Stimulated activated naive CD8-positive, alpha-beta T cell treated with anti-CD3 and anti-CD28 coated beads, Interleukin-15, amount 100 ng/mL, for 72 hours (primary cell): ENCODE data around the gene CCDC91.
"Not testable (repeated sequence)": the region's sequence is repeated elsewhere in the genome, so short reads cannot be mapped to it uniquely, and the experiment has no call there.

Experiments
- ATAC-seq: fragments of 150-1000 bp; cut with Tn5 transposase; 2 replicates; pipeline ENCODE4 v1.10.0; 2021; ENCODE audit warnings: mild to moderate bottlenecking, moderate library complexity
- DNase-seq, 2 donors: peaks; one replicate each; pipeline ENCODE4 v3.0.0; 2021 to 2022
- H3K27ac Mint-ChIP-seq, 2 donors: one replicate each; pipeline ENCODE4 v1.8.0; 2022; ENCODE audit warnings: mild to moderate bottlenecking in 2 of 2, mixed read lengths in 2 of 2, moderate library complexity in 2 of 2
- H3K27me3 Mint-ChIP-seq: one replicate; pipeline ENCODE4 v1.8.0; 2022; ENCODE audit warnings: mixed read lengths
- H3K4me1 Mint-ChIP-seq: one replicate; pipeline ENCODE4 v1.8.0; 2022; ENCODE audit warnings: mild to moderate bottlenecking, mixed read lengths
- H3K4me3 Mint-ChIP-seq, 2 donors: one replicate each; pipeline ENCODE4 v1.8.0; 2022; ENCODE audit warnings: mild to moderate bottlenecking in 2 of 2, mixed read lengths in 2 of 2, moderate library complexity in 1 of 2
- H3K9me3 Mint-ChIP-seq, 2 donors: one replicate each; pipeline ENCODE4 v1.8.0; 2022; ENCODE audit warnings: mixed read lengths in 2 of 2

The CCDC91 gene

GRCh38 chr12:28235985-28236384, 45.7 kb downstream of the CCDC91 start:
- Mint-ChIP-seq H3K4me1 (peaks cover 35% of the 10 kb centered on the region), H3K4me3 (no peak overlapping the region), H3K9me3 (no peaks in the 10 kb centered on the region), H3K27me3 (no peaks in the 10 kb centered on the region), H3K27ac (no peak overlapping the region)
- ATAC-seq (no peak), DNase-seq (no peak)

GRCh38 chr12:28237423-28237822, 47.2 kb downstream of the CCDC91 start:
- no peaks in the 10 kb centered on the region for H3K27me3 Mint-ChIP-seq
- peaks cover 41% of the 10 kb centered on the region for H3K4me1 Mint-ChIP-seq
- no peak overlapping the region for H3K4me3 Mint-ChIP-seq
- DNase-seq (no peak), ATAC-seq (no peak)
- peaks cover 0 to 5% of the 10 kb centered on the region in 2 donors for H3K9me3 Mint-ChIP-seq
- H3K27ac Mint-ChIP-seq = no peak overlapping the region

DNA sequence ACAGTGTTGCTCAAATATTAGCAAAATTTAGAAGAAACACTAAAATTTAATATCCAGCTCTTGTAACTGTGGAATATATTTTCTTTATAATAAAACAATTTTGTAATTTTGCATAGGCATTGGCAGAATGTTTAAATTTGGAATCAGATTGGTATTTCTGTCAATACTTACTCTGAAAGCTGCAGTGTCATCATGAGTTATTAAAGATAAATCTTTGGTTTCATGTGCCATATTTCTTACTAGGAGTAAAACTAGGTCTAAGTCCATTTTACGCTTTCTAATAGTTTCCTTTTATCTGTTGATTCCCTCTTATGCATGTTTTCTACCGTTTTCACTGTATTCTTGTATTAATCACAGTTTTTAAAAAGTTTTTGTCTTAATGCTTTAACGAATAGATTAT, 49.7 kb downstream of the CCDC91 start:
- H3K9me3 Mint-ChIP-seq = peaks cover 0 to 7% of the 10 kb centered on the region in 2 donors
- H3K4me3 Mint-ChIP-seq = no peak overlapping the region
- no peak for DNase-seq
- no peaks in the 10 kb centered on the region for H3K27me3 Mint-ChIP-seq
- no peak overlapping the region for H3K27ac Mint-ChIP-seq
- H3K4me1 Mint-ChIP-seq = peaks cover 39% of the 10 kb centered on the region
- no peak for ATAC-seq

DNA sequence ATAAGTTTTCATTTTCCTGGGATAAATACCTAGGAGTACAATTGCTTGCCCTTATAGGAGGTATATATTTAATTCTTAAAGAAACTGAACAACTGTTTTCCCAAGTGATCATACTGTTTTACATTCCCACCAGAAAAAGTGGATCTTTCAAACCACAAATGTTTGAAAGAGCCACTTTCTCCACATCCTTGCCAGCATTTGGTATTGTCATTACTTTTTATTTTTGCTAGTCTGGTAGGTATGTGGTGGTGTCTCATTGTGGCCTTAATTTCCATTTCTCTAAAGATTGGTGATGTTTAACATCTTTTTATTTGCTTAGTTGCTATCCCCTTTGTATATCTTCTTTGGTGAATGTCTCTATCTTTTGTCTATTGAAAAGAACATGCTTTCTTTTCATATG, 50.6 kb downstream of the CCDC91 start:
- no peaks in the 10 kb centered on the region for H3K27me3 Mint-ChIP-seq
- DNase-seq = no peak
- H3K27ac Mint-ChIP-seq = no peak overlapping the region
- H3K4me1 Mint-ChIP-seq = peaks cover 33% of the 10 kb centered on the region
- peaks cover 0 to 7% of the 10 kb centered on the region in 2 donors for H3K9me3 Mint-ChIP-seq
- H3K4me3 Mint-ChIP-seq = no peak overlapping the region
- ATAC-seq = no peak

GRCh38 chr12:28242129-28242495, 51.9 kb downstream of the CCDC91 start:
- DNase-seq (no peak), ATAC-seq (no peak)
- Mint-ChIP-seq H3K4me1 (peaks cover 37% of the 10 kb centered on the region), H3K27ac (peak overlapping the region in 1 of 2 donors; percentile 26), H3K27me3 (no peaks in the 10 kb centered on the region), H3K4me3 (no peak overlapping the region), H3K9me3 (peaks cover 0 to 7% of the 10 kb centered on the region in 2 donors)

DNA sequence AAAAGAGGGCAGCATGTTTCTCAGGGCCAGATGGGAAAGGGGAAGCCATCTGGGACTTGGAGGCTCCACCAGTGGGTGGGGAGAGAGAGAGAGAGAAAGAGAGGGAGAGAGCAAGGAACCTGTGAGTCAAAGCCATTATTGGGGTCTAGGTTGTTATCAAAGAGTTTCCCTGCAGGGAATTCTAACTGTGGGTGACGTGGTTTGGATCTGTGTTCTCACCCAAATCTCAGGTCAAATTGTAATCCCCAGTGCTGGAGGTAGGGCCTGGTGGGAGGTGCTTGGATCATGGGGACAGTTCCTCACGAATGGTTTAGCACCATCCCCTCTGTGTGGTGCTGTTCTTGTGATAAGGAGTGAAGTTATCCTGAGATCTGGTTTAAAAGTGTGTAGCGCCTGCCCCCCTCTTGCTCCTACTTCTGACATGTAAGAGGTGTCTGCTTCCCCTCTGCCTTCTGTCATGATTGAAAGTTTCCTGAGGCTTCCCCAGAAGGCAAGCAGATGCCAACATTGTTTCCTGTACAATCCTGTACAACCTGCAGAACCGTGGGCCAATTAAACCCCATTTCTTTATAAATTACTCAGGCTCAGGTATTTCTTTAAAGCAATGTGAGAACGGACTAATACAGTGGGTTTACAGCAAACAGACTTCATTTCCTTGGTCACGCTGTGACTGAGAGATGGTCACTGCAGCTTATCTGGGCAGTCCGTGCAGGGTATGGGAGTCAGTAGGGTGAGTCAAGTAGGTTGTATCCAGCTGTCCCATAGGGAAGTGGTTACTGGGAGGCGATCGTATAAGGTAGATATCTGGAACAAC, 52.4 kb downstream of the CCDC91 start:
- ATAC-seq = no peak
- no peak overlapping the region for H3K4me3 Mint-ChIP-seq
- DNase-seq = no peak
- H3K4me1 Mint-ChIP-seq = peaks cover 37% of the 10 kb centered on the region
- H3K9me3 Mint-ChIP-seq = peaks cover 4 to 7% of the 10 kb centered on the region in 2 donors
- no peaks in the 10 kb centered on the region for H3K27me3 Mint-ChIP-seq
- H3K27ac Mint-ChIP-seq = no peak overlapping the region

DNA sequence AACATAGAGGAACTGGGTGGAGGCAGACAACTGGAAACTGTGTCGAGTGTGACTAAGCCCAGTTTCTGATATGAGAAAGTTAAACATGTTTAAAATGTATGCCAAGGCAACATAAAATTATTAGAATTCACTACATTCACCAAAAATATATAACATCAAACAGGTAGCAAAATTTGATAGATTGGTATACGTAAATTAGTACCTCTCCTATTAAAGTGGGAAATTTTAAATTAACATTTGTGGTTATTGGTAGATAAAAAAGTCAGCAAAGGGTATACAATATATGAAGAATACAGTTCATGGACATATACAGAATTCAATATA, 53.0 kb downstream of the CCDC91 start:
- no peaks in the 10 kb centered on the region for H3K27me3 Mint-ChIP-seq
- ATAC-seq (no peak), DNase-seq (no peak)
- no peak overlapping the region for H3K27ac Mint-ChIP-seq
- H3K4me3 Mint-ChIP-seq = no peak overlapping the region
- peaks cover 38% of the 10 kb centered on the region for H3K4me1 Mint-ChIP-seq
- H3K9me3 Mint-ChIP-seq = peaks cover 4 to 7% of the 10 kb centered on the region in 2 donors

DNA sequence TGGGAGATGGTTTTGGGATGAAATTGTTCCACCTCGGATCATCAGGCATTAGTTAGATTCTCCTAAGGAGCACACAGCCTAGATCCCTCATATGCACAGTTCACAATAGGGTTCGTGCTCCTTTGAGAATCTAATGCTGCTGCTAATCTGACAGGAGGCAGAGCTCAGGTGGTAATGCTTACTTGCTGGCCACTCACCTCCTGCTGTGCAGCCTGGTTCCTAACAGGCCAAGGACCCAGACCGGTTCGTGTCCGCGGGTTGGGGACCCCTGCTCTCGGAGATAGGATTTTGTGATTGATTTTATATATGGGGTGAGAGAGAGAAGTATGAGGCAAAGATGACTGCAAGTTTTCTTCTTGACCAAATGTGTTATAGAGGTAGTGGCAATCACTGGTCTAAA, 57.5 kb downstream of the CCDC91 start:
- peaks cover 67% of the 10 kb centered on the region for H3K4me1 Mint-ChIP-seq
- peaks cover 0 to 4% of the 10 kb centered on the region in 2 donors for H3K9me3 Mint-ChIP-seq
- no peak overlapping the region for H3K27ac Mint-ChIP-seq
- ATAC-seq (no peak), DNase-seq (no peak)
- H3K4me3 Mint-ChIP-seq = no peak overlapping the region
- no peaks in the 10 kb centered on the region for H3K27me3 Mint-ChIP-seq

- Mint-ChIP-seq H3K27ac (peak overlapping the region; percentile 8 to 78), H3K4me1 (peaks cover 69% of the 10 kb centered on the region), H3K4me3 (peak overlapping the region; percentile 16 to 37), H3K27me3 (no peaks in the 10 kb centered on the region), H3K9me3 (peaks cover 0 to 4% of the 10 kb centered on the region in 2 donors)
- no peak for DNase-seq
- ATAC-seq = no peak
These were observed 58.4 kb downstream of the CCDC91 start for GRCh38 chr12:28248555-28249145.

DNA sequence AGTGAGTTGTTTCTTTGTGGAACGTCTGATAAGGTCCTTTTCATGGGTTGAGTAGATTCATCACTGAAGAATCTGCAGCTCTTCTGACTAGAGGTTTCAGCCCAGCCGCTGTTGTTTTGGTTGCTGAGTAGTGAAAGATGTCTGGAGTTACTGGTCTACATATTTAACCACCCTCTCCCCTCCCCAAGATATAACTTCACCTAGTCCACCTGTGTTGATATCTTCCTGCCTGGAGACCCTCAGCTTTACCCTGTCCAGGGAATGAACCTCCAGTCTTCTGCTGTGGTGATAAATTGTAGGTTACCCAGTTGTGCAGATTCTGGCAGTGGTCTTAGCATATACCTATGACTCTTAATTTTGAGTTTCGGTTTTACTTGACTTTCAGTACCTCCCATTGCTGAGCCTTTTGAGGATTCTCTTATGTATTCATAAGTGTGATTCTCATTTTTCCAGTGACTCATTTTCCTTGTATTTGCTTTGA, 62.9 kb downstream of the CCDC91 start:
- ATAC-seq (peak; percentile 98), DNase-seq (peak; percentile 45 to 59)
- Mint-ChIP-seq H3K4me3 (peak overlapping the region; percentile 57 to 63), H3K27ac (peak overlapping the region; percentile 86 to 93), H3K4me1 (peaks cover 57% of the 10 kb centered on the region), H3K9me3 (no peaks in the 10 kb centered on the region), H3K27me3 (no peaks in the 10 kb centered on the region)

DNA sequence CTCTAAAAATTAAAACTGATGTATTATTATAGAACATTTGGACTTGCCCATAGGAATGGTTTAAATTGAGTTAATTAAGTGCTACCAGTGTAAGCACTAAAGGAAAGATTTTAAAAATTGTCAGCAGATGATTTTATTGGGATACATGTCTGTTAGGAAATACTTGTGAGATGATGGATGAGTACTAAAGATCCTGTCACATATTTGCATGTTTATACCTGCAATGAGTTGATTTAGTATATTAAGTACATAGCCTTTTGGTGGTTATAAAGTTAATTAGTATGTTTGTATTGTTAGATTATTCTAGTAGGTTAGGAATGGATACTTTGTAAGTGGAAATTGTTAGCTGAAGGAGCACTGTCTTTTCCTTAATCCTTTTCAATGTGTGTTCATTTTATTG, 67.2 kb downstream of the CCDC91 start:
- Mint-ChIP-seq H3K9me3 (no peaks in the 10 kb centered on the region), H3K4me3 (no peak overlapping the region), H3K4me1 (peaks cover 17% of the 10 kb centered on the region), H3K27me3 (no peaks in the 10 kb centered on the region), H3K27ac (no peak overlapping the region)
- ATAC-seq (no peak), DNase-seq (no peak)

DNA sequence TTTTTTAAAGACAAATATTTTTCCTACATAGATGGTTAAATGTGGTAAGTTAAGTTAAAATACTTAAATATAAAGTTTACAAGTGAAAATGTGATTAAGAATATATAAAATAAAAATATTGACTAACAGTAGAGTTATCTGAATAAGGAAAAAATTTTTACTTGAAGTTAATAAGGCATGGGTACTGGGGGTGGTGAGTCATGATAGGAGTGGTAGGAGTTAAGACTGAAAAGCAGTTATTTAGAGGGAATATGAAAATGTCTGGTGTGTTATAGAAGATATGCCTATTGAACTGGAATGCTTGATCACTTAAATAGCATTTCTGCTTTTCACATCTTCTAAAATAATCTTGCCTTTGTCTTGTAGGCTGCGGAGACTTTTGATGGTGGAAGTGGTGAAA, 68.7 kb downstream of the CCDC91 start:
- Mint-ChIP-seq H3K27ac (no peak overlapping the region), H3K9me3 (no peaks in the 10 kb centered on the region), H3K4me3 (no peak overlapping the region), H3K4me1 (peaks cover under 1% of the 10 kb centered on the region), H3K27me3 (no peaks in the 10 kb centered on the region)
- no peak for DNase-seq
- ATAC-seq = no peak

DNA sequence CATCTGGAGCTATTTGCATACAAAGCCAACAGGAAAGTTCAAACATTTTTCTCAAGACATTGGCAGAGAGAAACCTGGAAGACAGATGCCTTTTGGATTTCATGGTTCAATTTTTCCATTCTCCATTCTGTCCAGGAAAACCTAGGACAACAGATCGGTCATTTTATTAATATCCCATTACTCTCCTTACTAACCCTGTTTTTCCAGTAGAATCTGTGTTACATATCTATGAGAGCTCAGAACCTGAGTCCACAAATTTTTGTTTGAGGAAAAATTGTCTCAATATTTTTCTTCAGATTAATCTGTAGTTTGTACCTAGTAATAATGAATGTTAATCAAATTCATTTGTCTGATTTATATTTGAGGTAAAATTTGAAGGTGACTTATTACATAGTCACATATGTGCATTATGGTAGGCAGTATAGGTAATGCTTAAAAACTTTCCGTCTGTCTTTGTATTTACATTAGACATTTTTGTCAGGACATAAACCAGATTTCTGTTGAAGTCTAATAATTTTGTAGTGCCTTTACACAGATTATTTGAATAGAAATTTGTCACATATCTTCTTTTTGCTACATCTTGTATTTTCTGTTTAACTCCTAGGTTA, 75.3 kb downstream of the CCDC91 start:
- Mint-ChIP-seq H3K9me3 (peaks cover 5 to 11% of the 10 kb centered on the region in 2 donors), H3K27ac (no peak overlapping the region), H3K27me3 (no peaks in the 10 kb centered on the region), H3K4me3 (no peak overlapping the region), H3K4me1 (no peaks in the 10 kb centered on the region)
- DNase-seq (no peak), ATAC-seq (no peak)

DNA sequence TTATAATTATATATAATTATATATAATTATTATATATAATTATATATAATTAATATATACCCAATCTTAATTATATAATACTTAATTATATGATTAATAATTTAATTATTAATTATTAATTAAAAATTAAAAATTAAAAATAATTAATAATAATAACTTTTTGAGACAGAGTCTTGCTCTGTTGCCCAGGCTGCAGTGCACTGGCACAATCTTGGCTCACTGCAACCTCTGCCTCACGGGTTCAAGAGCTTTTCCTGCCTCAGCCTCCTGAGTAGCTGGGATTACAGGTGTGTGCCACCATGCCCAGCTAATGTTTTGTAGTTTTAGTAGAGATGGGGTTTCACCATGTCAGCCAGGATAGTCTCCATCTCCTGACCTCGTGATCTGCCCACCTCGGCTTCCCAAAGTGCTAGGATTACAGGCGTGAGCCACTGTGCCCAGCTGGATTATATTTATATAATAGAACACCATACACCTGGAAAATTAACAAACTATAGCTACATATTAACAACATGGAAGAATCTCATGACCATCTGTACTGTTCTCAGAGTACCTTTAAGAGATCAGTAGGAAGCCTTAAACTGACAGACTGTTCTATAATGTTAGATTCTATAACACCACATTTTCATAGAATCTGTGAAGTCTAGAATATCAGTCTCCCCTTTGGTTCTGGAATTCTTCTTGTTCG, 77.8 kb downstream of the CCDC91 start:
- H3K27ac Mint-ChIP-seq, H3K27me3 Mint-ChIP-seq: not testable (repeated sequence)
- ATAC-seq = peak; percentile 60

DNA sequence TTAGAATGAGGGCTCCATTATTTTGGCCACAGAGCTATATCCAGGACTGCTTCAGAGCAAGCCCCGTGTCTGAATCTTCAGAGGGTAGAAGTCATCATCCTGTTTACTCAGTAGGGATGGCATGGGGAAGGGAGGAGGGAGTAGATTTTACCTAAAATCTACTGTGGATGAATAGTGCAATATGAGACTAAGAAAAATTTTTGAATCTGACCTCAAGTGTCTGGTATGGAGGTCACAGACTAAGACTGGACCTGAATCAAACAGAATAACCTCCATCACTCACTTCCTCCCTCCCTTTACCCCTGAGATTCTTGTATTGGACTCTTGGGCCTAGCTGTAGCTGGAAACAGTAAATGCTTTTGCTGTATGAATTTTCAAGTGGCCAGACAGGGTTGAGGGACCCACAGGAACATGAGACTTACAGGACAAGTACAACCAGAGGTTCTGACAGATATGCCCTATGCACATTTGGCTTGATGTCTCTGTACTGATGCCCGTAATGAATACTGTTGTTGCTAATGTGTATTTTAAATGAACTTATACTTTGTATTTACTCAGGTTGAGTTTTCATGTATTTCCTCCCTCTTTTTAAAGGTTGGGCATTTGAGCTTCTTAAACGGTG, 78.5 kb downstream of the CCDC91 start:
- no peak overlapping the region for H3K4me3 Mint-ChIP-seq
- H3K27ac Mint-ChIP-seq = no peak overlapping the region
- peaks cover 11 to 27% of the 10 kb centered on the region in 2 donors for H3K9me3 Mint-ChIP-seq
- H3K4me1 Mint-ChIP-seq = no peaks in the 10 kb centered on the region
- DNase-seq (no peak), ATAC-seq (peak; percentile 60)
- no peaks in the 10 kb centered on the region for H3K27me3 Mint-ChIP-seq

More for the DNA sequence above, 77.8 kb downstream of the CCDC91 start:
- peaks cover 11 to 27% of the 10 kb centered on the region in 2 donors for H3K9me3 Mint-ChIP-seq
- H3K4me1 Mint-ChIP-seq, DNase-seq, H3K4me3 Mint-ChIP-seq: not testable (repeated sequence)
